HG03558 (cell line): ENCODE data around the gene SPTAN1.
"Not testable (repeated sequence)": the region's sequence is repeated elsewhere in the genome, so short reads cannot be mapped to it uniquely, and the experiment has no call there.

Source experiments
- ATAC-seq: cut with Tn5 transposase; IDR thresholded peaks from one replicate; pipeline ENCODE4 v1.9.1; 2021; ENCODE audit warnings: moderate number of reproducible peaks; ENCODE audit not compliant: unreplicated experiment; ENCODE audit errors: extremely low read depth

Gene SPTAN1

GRCh38 chr9:128552153-128552743 lies at the start of gene SPTAN1:
TSS of gene SPTAN1 (plus strand) at chr9:128552587. CDS start at chr9:128566741, 14,154 bp downstream.
- ATAC-seq = peak; percentile 50

DNA sequence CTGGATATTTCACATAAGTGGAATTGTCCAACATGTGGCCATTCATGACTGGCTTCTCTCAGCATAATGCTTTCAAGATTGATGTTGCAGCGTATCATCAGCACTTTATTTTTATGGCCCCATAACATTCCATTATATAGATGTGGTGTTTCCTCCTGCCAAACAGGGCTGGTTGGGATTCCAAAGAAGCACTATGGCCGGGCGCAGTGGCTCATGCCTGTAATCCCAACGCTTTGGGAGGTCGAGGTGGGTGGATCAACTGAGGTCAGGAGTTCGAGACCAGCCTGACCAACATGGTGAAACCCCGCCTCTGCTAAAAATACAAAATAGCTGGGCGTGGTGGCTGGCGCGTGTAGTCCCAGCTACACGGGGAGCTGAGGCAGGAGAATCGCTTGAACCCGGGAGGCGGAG lies 49.0 kb upstream of the SPTAN1 start:
- not testable (repeated sequence) for ATAC-seq

- ATAC-seq = no peak
These were observed 48.5 kb upstream of the SPTAN1 start for GRCh38 chr9:128503870-128504269.

- ATAC-seq = peak; percentile 77
These were observed 47.6 kb upstream of the SPTAN1 start, which contains the start of gene GLE1 for GRCh38 chr9:128504485-128505413. TSS of gene GLE1 (plus strand) at chr9:128504719. CDS start at chr9:128504806, 87 bp downstream.

DNA sequence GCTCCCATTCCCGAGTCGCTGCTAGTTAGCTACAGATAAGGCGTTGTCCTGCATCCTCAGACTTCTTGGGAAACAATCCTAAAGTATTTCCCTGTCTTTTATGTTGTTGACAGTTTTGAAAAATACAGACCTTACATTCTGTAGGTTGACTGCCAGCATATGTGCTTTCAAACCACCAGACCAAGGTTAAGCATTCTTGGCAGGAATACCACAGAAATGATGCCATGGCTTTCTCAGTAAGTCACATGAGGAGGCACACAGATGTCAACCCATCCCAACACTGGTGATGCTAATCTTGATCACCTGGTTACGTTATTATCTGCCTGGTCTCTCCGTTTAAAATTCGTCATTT lies 47.0 kb upstream of the SPTAN1 start:
- ATAC-seq = no peak

GRCh38 chr9:128505906-128506305 lies 46.5 kb upstream of the SPTAN1 start:
- ATAC-seq = not testable (repeated sequence)

DNA sequence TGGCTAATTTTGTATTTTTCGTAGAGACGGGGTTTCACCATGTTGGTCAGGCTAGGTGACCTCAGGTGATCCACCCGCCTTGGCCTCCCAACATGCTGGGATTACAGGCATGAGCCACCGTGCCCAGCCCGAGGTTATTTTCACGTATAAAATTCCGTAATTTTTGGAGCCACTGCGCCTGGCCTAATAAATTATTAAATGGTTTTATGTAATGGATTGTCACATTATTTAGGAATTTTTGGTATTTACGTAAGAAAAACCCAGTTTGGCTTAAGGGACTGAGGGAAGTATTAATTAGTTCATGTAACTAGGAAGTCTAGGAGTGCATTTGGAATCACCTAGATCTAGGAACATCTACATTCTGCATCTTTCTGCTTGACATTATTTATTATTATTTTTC lies 39.6 kb upstream of the SPTAN1 start:
- no peak for ATAC-seq

GRCh38 chr9:128521956-128522355 lies 30.4 kb upstream of the SPTAN1 start:
- no peak for ATAC-seq

DNA sequence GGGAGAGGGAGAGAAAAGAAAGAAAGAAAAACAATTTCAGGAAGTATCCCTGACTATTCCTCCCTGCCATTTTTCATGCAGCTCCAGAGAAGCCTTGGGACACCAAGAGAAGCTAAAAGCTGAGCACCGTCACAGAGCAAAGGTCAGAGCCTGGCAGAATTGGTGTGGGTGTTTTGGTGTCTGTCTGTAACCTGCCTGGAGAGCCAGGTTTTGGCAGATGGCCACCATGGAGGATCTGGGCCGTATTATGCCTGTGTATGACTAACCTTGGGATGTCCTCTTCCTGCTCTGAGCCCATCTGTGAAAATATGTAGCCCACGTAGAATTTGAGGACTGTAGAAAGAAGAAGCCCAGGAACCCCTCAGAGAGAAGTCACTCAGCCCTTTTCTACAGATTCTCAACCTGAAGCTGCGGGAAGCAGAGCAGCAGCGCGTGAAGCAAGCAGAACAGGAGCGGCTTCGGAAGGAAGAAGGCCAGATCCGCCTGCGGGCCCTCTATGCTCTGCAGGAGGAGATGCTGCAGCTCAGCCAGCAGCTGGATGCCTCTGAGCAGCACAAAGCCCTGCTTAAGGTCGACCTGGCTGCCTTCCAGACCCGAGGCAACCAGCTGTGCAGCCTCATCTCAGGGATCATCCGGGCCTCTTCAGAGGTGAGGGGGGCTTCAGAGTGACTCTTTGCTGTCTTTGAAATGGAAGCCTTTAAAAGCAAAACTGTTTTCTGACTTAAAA lies 29.0 kb upstream of the SPTAN1 start:
- no peak for ATAC-seq

- ATAC-seq = no peak
These were observed 25.7 kb upstream of the SPTAN1 start for GRCh38 chr9:128526720-128527119.

GRCh38 chr9:128528445-128529160 lies 23.8 kb upstream of the SPTAN1 start:
- no peak for ATAC-seq

GRCh38 chr9:128529191-128529590 lies 23.2 kb upstream of the SPTAN1 start:
- ATAC-seq = no peak

GRCh38 chr9:128532581-128532980 lies 19.8 kb upstream of the SPTAN1 start:
- no peak for ATAC-seq

DNA sequence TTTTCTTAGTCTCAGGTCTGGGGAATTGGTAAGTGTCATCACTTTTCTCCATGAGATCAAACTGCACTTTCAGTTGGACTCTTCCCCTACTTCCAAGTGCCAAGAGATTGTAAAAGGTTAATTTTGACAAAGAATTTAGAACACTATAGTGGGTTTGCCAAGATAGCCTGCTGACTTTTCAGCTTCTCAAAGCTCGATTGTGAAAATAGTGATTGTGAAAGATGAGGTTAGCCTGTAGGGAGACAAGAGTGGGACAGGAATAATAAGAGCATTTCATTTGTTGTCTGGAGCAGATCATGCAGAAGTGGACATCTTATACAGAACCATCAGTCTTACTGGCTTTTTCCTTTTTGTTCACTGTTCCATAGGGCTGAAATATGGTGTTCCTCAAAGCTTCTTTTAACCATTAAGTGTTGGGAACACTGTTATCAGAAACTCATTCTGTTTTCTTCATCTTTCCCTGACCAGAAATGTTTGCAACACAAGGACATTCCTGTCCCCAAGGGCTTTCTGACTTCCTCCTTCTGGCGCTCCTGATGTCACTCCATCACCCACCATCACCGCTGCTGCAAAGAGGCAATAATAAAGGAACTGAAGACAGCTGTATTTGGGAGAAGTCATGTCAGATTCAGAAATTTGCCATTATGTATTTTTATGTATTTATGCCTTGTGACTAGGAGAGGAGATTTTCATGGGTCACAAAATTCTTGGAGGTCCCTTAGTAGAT lies 11.6 kb upstream of the SPTAN1 start:
- no peak for ATAC-seq

DNA sequence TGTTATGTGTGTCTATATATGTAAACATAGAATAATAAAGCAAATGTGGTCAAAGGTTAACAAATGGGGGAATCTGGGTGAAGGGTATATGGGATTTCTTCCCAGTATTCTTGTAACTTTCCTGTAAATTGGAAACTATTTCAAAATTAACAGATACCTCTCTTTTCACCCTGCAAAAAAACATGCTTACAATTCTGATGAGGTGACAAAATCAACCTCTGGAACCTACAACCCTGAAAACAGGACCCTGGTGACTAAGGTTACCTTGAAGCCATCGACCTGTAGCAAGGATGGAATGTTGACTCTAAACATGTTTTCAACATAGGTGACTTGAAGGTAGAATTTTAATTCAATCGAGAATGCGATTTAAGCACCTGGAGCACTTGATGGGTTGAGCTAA lies 5.9 kb upstream of the SPTAN1 start:
- no peak for ATAC-seq

DNA sequence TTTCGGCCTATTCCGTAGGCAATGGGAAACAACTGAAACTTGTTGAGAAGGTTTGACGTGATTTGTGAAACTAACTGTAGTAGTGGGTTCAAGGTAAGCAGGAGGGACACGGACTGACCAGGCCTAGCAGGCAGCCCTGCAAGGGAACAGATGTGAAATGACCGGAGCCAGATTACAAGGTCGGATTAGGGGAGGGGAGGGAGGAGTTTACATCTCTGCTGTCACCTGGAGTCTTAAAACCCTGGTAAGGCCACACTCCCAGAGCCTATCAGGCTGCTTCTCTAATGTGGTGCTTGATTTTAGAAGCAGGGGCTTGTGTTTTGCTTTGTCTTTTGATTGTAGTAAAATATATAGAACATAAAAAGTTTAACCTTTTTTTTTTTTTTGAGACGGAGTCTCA lies 3.5 kb upstream of the SPTAN1 start:
- no peak for ATAC-seq

DNA sequence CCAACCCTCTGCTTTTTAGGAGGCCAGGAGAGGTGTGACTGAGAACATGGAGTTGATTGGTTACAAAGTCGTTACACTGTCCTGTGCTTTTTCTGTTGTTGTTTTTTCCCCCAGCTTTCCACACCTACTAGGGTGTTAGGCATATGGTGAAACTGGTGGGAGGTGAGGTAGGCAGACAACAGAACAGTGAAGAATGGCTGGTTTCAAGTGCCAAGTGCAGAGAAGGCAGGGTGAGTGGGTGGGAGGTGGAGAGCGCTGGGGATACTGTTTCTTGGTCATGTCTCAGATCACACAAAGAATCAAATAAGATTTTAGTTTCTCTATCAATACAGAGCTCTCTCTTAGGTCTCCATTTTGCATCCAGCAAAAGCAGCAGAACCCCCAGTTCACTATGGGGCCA lies 2.2 kb upstream of the SPTAN1 start:
- no peak for ATAC-seq

GRCh38 chr9:128550770-128551656 lies 1.4 kb upstream of the SPTAN1 start:
- ATAC-seq = no peak
